ENCODE measurements around the gene MMP15. TPM values are rescaled to one million over a fixed set of nuclear protein-coding genes. Genes with fewer than 3 reads are reported as not detected.
"Not testable (repeated sequence)": the region's sequence is repeated elsewhere in the genome, so short reads cannot be mapped to it uniquely, and the experiment has no call there.

The MMP15 gene
- total RNA-seq, 4 donors from 2014 or later, result 2.0 to 12.8 (median 8.0) TPM

- ATAC-seq, result no peak
Observed at GRCh38 chr16:58087209-58087913, 61.8 kb downstream of the MMP15 start.

GRCh38 chr16:58088091-58088490 is 62.5 kb downstream of the MMP15 start:
- H3K9me3 ChIP-seq, result no peaks in the 10 kb centered on the region
- no peaks in the 10 kb centered on the region for H3K36me3 ChIP-seq
- TF ChIP-seq CTCF (IDR thresholded peaks at IDR 0.05) (no peak), POLR2AphosphoS5 (IDR thresholded peaks at IDR 0.05) (no peak), EP300 (IDR thresholded peaks at IDR 0.05) (no peak), POLR2A (IDR thresholded peaks at IDR 0.05) (no peak)
- H3K4me3 ChIP-seq, result no peak overlapping the region
- H3K27me3 ChIP-seq, result peaks cover 7% of the 10 kb centered on the region
- H3K27ac ChIP-seq, result no peak overlapping the region
- WGBS, 2 donors (ENCODE audit: low coverage in 1 of 2), result 50 to 70% methylated on average over 1 to 2 of the region's 9 CpGs
- ATAC-seq, result no peak
- no peaks in the 10 kb centered on the region for H3K4me1 ChIP-seq

More at GRCh38 chr16:58087209-58087913, 61.8 kb downstream of the MMP15 start:
- Histone ChIP-seq H3K9me3 (no peaks in the 10 kb centered on the region), H3K4me3 (no peak overlapping the region), H3K36me3 (no peaks in the 10 kb centered on the region), H3K27me3 (peaks cover 7% of the 10 kb centered on the region), H3K4me1 (no peaks in the 10 kb centered on the region), H3K27ac (no peak overlapping the region)
- no peak for TF ChIP-seq EP300 (IDR thresholded peaks at IDR 0.05)
- TF ChIP-seq POLR2AphosphoS5 (IDR thresholded peaks at IDR 0.05), result no peak
- no peak for TF ChIP-seq POLR2A (IDR thresholded peaks at IDR 0.05)
- no peak for TF ChIP-seq CTCF (IDR thresholded peaks at IDR 0.05)
- 85 to 89% methylated on average over 22 to 23 of the region's 23 CpGs for WGBS, 2 donors (ENCODE audit: low coverage in 1 of 2)

- not testable (repeated sequence) for H3K27ac ChIP-seq, H3K9me3 ChIP-seq, H3K4me1 ChIP-seq, H3K36me3 ChIP-seq, H3K4me3 ChIP-seq, ATAC-seq
- 87 to 97% methylated on average over 3 of the region's 3 CpGs for WGBS, 2 donors (ENCODE audit: low coverage in 1 of 2)
- H3K27me3 ChIP-seq, result peaks cover 15% of the 10 kb centered on the region
Observed at GRCh38 chr16:58090396-58090795, 64.8 kb downstream of the MMP15 start.

GRCh38 chr16:58094026-58094425 is 68.5 kb downstream of the MMP15 start:
- Histone ChIP-seq H3K4me3 (no peak overlapping the region), H3K27me3 (peaks cover 12% of the 10 kb centered on the region), H3K4me1 (peaks cover 0 to 9% (median 0%) of the 10 kb centered on the region in 3 donors), H3K9me3 (no peaks in the 10 kb centered on the region), H3K36me3 (no peaks in the 10 kb centered on the region), H3K27ac (no peak overlapping the region)
- 61 to 86% methylated on average over 2 to 4 of the region's 5 CpGs for WGBS, 2 donors (ENCODE audit: low coverage in 1 of 2)
- TF ChIP-seq CTCF (IDR thresholded peaks at IDR 0.05), result no peak
- TF ChIP-seq POLR2AphosphoS5 (IDR thresholded peaks at IDR 0.05), result no peak
- no peak for TF ChIP-seq POLR2A (IDR thresholded peaks at IDR 0.05)
- no peak for TF ChIP-seq EP300 (IDR thresholded peaks at IDR 0.05)
- no peak for ATAC-seq

- WGBS, 2 donors (ENCODE audit: low coverage in 1 of 2), result 48 to 69% methylated on average over 4 to 5 of the region's 15 CpGs
- TF ChIP-seq EP300 (IDR thresholded peaks at IDR 0.05) (no peak), POLR2AphosphoS5 (IDR thresholded peaks at IDR 0.05) (no peak), POLR2A (IDR thresholded peaks at IDR 0.05) (no peak), CTCF (IDR thresholded peaks at IDR 0.05) (no peak)
- Histone ChIP-seq H3K27me3 (peaks cover 12% of the 10 kb centered on the region), H3K4me3 (no peak overlapping the region), H3K27ac (no peak overlapping the region), H3K4me1 (peaks cover 0 to 9% (median 0%) of the 10 kb centered on the region in 3 donors), H3K9me3 (no peaks in the 10 kb centered on the region), H3K36me3 (no peaks in the 10 kb centered on the region)
- no peak for ATAC-seq
Observed at GRCh38 chr16:58094791-58095574, 69.4 kb downstream of the MMP15 start.

GRCh38 chr16:58095575-58095960 is 70.0 kb downstream of the MMP15 start:
- not testable (repeated sequence) for H3K4me3 ChIP-seq, H3K36me3 ChIP-seq, ATAC-seq, H3K27ac ChIP-seq, H3K9me3 ChIP-seq, H3K4me1 ChIP-seq
- peaks cover 12% of the 10 kb centered on the region for H3K27me3 ChIP-seq
- 71 to 81% methylated on average over 5 to 6 of the region's 6 CpGs for WGBS, 2 donors (ENCODE audit: low coverage in 1 of 2)
